ENCODE results near the gene FARS2. TPM values are rescaled to one million over a fixed set of nuclear protein-coding genes. Genes with fewer than 3 reads are reported as not detected.

Gene FARS2
- polyA plus RNA-seq, 1 experiment: 17.9 TPM

GRCh38 chr6:5357486-5357885, 96.2 kb downstream of the FARS2 start:
- CTCF ChIA-PET: no interaction called here
- no peak overlapping the region for H3K4me3 ChIP-seq (ENCODE audit: low read depth, low read length)
- no peak for DNase-seq (ENCODE audit: low read depth)
- no peaks in the 10 kb centered on the region for H3K36me3 ChIP-seq (ENCODE audit: control insufficient read depth, insufficient read depth, low read length)
- H3K27me3 ChIP-seq (ENCODE audit: control insufficient read depth, insufficient read depth, low read length): no peaks in the 10 kb centered on the region
- POLR2A ChIA-PET: no interaction called here
- no peak for TF ChIP-seq CTCF (IDR thresholded peaks at IDR 0.05; ENCODE audit: insufficient read depth, low read depth, low read length)

GRCh38 chr6:5359417-5359816, 98.1 kb downstream of the FARS2 start:
- ChIA-PET POLR2A (no interaction called here), CTCF (no interaction called here)
- no peak for TF ChIP-seq CTCF (IDR thresholded peaks at IDR 0.05; ENCODE audit: insufficient read depth, low read depth, low read length)
- Histone ChIP-seq H3K36me3 (ENCODE audit: control insufficient read depth, insufficient read depth, low read length) (no peaks in the 10 kb centered on the region), H3K4me3 (ENCODE audit: low read depth, low read length) (no peak overlapping the region), H3K27me3 (ENCODE audit: control insufficient read depth, insufficient read depth, low read length) (no peaks in the 10 kb centered on the region)
- no peak for DNase-seq (ENCODE audit: low read depth)

- DNase-seq (ENCODE audit: low read depth): no peak
- TF ChIP-seq CTCF (IDR thresholded peaks at IDR 0.05; ENCODE audit: insufficient read depth, low read depth, low read length): no peak
- Histone ChIP-seq H3K36me3 (ENCODE audit: control insufficient read depth, insufficient read depth, low read length) (no peaks in the 10 kb centered on the region), H3K27me3 (ENCODE audit: control insufficient read depth, insufficient read depth, low read length) (no peaks in the 10 kb centered on the region), H3K4me3 (ENCODE audit: low read depth, low read length) (no peak overlapping the region)
- CTCF ChIA-PET: no interaction called here
- POLR2A ChIA-PET: no interaction called here
These were observed 100.1 kb downstream of the FARS2 start for GRCh38 chr6:5361396-5361795.

GRCh38 chr6:5365436-5366195, 104.3 kb downstream of the FARS2 start:
- H3K36me3 ChIP-seq (ENCODE audit: control insufficient read depth, insufficient read depth, low read length): no peaks in the 10 kb centered on the region
- no peaks in the 10 kb centered on the region for H3K27me3 ChIP-seq (ENCODE audit: control insufficient read depth, insufficient read depth, low read length)
- H3K4me3 ChIP-seq (ENCODE audit: low read depth, low read length): no peak overlapping the region
- CTCF ChIA-PET: interaction anchor here (1.4 kb wide), 1 partner anchor 222 kb away, joined by 4 read pairs; no protein-coding TSS in a partner anchor
- POLR2A ChIA-PET: no interaction called here
- DNase-seq (ENCODE audit: low read depth): no peak
- TF ChIP-seq CTCF (IDR thresholded peaks at IDR 0.05; ENCODE audit: insufficient read depth, low read depth, low read length): no peak

- ChIA-PET CTCF (interaction anchor here (0.6 to 1.4 kb wide), 3 partner anchors 15 to 223 kb away, joined by 3 to 5 read pairs (median 4); no protein-coding TSS in a partner anchor), POLR2A (no interaction called here)
- no peaks in the 10 kb centered on the region for H3K27me3 ChIP-seq (ENCODE audit: control insufficient read depth, insufficient read depth, low read length)
- DNase-seq (ENCODE audit: low read depth): no peak
- TF ChIP-seq CTCF (IDR thresholded peaks at IDR 0.05; ENCODE audit: insufficient read depth, low read depth, low read length): no peak
- no peak overlapping the region for H3K4me3 ChIP-seq (ENCODE audit: low read depth, low read length)
- no peaks in the 10 kb centered on the region for H3K36me3 ChIP-seq (ENCODE audit: control insufficient read depth, insufficient read depth, low read length)
These were observed 105.6 kb downstream of the FARS2 start for GRCh38 chr6:5366941-5367340.
